MM.1S (cell line): Measurements from ENCODE around the gene ANKMY2.

Experiments
- EZH2 ChIP-seq: fragments of 300-600 bp; sonication (generic); optimal IDR thresholded peaks from 2 replicates; pipeline ENCODE3; 2017; ENCODE audit warnings: low read depth, mild to moderate bottlenecking, antibody characterized with exemption, low read length, mixed read lengths
- TF ChIP-seq, protein P1 (sequence below): fragments of 300-600 bp; sonication (generic); IDR thresholded peaks from 2 replicates; pipeline ENCODE4 v1.5.1; 2016; ENCODE audit warnings: antibody characterized with exemption, low read length, mixed read lengths

DNA sequence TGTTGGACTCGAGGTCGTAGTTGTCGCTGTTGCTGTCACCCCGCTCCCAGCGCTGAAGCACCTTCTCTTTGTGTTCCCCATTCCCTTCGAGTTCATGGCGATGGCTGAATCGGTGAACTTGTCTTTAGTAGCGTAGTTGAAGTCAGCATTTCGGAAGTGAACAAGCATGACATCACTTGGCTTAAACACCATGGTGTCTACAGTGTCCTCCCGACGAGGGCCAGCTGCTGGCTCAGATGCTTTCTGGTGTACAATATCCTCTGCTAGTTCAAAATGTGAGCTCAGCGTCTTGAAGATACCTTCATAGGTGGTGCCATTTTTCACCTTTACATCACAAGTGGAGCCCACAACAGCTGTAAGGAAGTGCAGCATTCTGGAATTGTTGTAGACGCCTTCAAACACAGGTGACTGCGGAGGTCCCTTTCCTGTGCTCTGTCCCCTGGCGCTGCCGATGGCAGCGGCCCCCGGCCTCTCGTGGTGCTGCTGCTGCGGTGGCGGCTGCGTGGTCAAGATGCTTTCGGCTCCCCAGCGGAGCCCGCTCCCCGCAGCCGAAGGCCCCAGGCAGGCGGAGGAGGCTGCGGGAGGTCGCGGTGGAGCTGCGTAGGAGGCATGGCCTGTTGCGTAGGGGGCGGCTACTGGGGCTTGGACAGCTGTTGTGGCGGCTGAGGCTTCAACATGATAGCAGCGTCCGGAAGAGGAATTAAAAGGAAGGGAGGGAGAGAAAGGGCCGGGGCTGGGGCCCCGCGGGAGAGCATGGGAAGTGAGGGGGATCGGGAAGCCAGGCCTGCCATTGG lies 59.3 kb downstream of the ANKMY2 start:
- TF ChIP-seq, protein P1, sequence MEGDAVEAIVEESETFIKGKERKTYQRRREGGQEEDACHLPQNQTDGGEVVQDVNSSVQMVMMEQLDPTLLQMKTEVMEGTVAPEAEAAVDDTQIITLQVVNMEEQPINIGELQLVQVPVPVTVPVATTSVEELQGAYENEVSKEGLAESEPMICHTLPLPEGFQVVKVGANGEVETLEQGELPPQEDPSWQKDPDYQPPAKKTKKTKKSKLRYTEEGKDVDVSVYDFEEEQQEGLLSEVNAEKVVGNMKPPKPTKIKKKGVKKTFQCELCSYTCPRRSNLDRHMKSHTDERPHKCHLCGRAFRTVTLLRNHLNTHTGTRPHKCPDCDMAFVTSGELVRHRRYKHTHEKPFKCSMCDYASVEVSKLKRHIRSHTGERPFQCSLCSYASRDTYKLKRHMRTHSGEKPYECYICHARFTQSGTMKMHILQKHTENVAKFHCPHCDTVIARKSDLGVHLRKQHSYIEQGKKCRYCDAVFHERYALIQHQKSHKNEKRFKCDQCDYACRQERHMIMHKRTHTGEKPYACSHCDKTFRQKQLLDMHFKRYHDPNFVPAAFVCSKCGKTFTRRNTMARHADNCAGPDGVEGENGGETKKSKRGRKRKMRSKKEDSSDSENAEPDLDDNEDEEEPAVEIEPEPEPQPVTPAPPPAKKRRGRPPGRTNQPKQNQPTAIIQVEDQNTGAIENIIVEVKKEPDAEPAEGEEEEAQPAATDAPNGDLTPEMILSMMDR = no peak
- no peak for TF ChIP-seq EZH2
